Measurements from ENCODE around the gene EEF2. TPM values are rescaled to one million over a fixed set of nuclear protein-coding genes. Genes with fewer than 3 reads are reported as not detected.
A peak's percentile ranks its signal among the peaks of the same experiment; 100 is the strongest.
"Not testable (repeated sequence)": the region's sequence is repeated elsewhere in the genome, so short reads cannot be mapped to it uniquely, and the experiment has no call there.

Gene EEF2
- total RNA-seq, 1 donor from 2014 or later = 3,028 TPM

DNA sequence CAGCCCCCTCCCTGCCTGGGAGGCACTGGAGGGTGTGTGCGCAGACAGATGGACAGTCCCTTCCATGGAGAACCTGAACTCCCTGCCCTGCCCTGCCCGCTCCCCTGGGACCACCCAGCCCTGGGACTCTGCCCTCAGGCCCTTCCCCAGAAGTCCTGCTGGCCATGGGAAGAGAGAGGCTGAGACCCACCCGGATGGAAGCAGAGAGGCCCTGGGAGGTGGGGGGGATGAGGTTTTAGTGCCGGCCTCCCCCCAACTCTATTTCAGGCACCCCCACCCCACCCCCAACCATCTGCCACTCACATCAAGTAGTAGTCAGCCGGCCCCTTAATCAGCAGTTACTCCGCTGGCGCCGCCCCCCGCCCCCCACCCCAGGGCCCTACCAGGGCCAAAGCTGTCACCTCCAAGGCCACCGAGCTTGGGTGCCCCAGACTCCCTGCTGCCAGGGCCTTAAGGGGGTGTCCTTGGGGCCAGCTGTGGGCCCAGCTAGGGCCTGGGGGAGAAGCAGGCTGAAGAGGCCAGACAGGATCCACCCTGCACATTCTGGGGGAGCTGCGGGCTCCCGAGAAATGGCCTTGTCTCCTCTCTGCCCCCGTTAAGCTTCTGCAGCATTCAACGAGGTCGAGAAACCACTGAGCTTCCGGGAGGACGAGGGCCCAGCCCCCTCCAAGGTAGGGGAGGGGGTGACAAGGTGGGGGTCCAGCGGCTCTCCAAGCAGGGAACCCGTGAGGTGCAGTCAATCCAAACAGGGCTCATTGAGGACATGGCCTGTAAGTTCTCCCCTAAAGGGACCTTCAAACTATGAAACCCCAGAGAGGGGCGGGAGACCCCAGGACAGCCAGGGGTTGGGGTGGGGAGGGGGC is 35.0 kb downstream of the EEF2 start:
- Mint-ChIP-seq H3K27ac (no peak overlapping the region), H3K9me3 (ENCODE audit: low read depth) (no peaks in the 10 kb centered on the region), H3K4me3 (ENCODE audit: low read depth) (no peak overlapping the region), H3K36me3 (ENCODE audit: insufficient read depth) (no peaks in the 10 kb centered on the region), H3K4me1 (ENCODE audit: low read depth) (no peaks in the 10 kb centered on the region), H3K27me3 (no peaks in the 10 kb centered on the region)
- no peak for DNase-seq (ENCODE audit: low spot score, unreplicated experiment)
- TF ChIP-seq, protein P1, sequence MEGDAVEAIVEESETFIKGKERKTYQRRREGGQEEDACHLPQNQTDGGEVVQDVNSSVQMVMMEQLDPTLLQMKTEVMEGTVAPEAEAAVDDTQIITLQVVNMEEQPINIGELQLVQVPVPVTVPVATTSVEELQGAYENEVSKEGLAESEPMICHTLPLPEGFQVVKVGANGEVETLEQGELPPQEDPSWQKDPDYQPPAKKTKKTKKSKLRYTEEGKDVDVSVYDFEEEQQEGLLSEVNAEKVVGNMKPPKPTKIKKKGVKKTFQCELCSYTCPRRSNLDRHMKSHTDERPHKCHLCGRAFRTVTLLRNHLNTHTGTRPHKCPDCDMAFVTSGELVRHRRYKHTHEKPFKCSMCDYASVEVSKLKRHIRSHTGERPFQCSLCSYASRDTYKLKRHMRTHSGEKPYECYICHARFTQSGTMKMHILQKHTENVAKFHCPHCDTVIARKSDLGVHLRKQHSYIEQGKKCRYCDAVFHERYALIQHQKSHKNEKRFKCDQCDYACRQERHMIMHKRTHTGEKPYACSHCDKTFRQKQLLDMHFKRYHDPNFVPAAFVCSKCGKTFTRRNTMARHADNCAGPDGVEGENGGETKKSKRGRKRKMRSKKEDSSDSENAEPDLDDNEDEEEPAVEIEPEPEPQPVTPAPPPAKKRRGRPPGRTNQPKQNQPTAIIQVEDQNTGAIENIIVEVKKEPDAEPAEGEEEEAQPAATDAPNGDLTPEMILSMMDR (IDR thresholded peaks at IDR 0.05; ENCODE audit: unreplicated experiment) = no peak

DNA sequence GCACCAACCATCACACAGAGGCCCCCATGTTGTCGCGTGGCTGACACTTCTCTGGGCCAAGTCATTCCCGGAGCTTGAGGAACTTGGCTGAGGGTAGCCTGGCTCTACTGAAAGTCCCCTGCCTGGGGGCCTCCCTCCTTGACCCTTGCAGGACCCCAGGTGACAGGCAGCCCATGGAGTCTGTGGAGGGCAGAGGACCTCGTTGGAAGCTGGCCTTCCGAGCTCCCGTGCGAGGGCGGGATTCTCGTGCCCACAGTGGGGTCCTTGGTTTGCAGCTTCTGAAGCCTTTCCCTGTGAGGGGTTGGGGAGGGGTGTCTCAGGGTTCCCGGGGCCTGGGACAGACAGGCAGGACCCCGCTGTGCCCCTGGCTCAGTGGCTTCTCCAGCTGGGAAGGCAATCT is 36.0 kb downstream of the EEF2 start:
- Mint-ChIP-seq H3K4me3 (ENCODE audit: low read depth) (no peak overlapping the region), H3K36me3 (ENCODE audit: insufficient read depth) (no peaks in the 10 kb centered on the region), H3K27ac (no peak overlapping the region), H3K4me1 (ENCODE audit: low read depth) (no peaks in the 10 kb centered on the region), H3K9me3 (ENCODE audit: low read depth) (no peaks in the 10 kb centered on the region), H3K27me3 (no peaks in the 10 kb centered on the region)
- TF ChIP-seq, protein P1 (IDR thresholded peaks at IDR 0.05; ENCODE audit: unreplicated experiment) = no peak
- DNase-seq (ENCODE audit: low spot score, unreplicated experiment) = no peak

DNA sequence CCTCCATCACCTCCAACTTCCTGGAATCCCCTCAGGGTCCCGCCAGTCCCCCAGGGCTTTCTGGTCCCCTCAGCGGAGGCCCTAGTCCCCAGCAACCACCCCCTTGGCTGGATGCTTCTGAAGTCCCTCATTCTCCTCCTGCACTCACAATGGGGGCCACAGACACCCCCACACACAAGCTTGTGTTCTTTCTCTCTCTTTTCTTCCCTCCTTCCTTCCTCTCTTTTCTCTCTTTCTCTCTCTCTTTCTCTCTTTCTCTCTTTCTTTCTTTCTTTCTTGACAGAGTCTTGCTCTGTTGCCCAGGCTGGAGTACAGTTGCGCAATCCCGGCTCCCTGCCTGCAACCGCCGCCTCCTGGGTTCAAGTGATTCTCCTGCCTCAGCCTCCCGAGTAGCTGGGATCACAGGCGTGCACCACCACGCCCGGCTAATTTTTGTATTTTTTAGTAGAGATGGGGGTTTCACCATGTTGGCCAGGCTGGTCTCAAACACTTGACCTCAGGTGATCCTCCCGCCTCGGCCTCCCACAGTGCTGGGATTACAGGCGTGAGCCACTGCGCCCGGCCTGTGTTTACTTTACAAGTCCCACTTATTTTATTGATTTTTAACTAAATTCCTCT is 37.8 kb downstream of the EEF2 start:
- H3K27ac Mint-ChIP-seq; H3K9me3 Mint-ChIP-seq (ENCODE audit: low read depth); H3K27me3 Mint-ChIP-seq; DNase-seq (ENCODE audit: low spot score, unreplicated experiment); H3K4me3 Mint-ChIP-seq (ENCODE audit: low read depth); H3K4me1 Mint-ChIP-seq (ENCODE audit: low read depth); H3K36me3 Mint-ChIP-seq (ENCODE audit: insufficient read depth): not testable (repeated sequence)

DNA sequence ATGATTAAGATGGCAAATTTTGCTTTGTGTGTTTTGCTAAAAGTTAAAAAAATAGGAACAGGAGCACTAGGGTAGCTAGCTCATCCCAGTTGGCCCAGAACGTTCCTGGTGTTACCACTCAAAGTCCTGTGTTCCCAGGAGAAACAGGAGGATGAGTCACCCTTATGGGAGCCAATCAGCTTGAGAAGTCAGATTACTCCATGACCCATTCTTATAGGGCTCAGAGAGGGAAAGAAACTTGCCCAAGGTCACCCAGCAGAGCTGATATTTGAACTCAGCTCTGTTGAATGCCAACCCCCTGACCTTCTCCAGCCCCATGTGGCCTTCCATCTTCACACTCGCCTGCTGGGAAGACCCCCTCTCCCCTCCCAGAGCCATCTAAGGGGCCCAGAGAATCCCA is 39.4 kb downstream of the EEF2 start:
- H3K27me3 Mint-ChIP-seq = no peaks in the 10 kb centered on the region
- TF ChIP-seq, protein P1 (IDR thresholded peaks at IDR 0.05; ENCODE audit: unreplicated experiment) = no peak
- H3K36me3 Mint-ChIP-seq (ENCODE audit: insufficient read depth) = no peaks in the 10 kb centered on the region
- no peak overlapping the region for H3K4me3 Mint-ChIP-seq (ENCODE audit: low read depth)
- no peak for DNase-seq (ENCODE audit: low spot score, unreplicated experiment)
- H3K9me3 Mint-ChIP-seq (ENCODE audit: low read depth) = no peaks in the 10 kb centered on the region
- no peaks in the 10 kb centered on the region for H3K4me1 Mint-ChIP-seq (ENCODE audit: low read depth)
- H3K27ac Mint-ChIP-seq = no peak overlapping the region

DNA sequence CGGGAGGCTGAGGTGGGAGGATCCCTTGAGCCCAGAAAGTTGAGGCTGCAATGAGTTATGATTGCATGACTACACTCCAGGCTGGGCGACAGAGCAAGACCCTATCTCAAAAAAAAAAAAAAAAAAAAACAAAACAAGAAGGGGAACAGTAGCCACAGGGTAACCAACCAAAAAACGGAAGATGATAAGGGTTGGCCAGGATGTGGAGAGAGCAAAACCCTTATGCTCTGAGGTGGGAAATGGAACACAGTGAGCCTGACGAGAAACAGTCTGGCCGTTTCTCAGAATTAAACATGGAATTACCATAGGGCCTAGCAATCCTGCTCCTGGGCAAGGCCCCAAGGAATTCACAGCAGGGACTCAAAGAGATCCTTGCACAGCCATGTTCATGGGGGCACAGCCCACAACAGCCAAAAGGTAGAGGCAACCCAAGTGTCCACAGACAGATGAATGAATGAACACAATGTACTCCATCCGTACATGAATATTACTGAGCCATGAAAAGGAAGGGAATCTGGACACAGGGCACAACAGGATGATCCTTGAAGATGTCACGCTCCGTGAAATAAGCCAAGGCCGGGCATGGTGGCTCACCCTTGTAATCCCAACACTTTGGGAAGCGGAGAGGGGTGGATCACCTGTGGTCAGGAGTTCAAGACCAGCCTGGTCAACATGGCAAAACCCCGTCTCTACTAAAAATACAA is 41.1 kb downstream of the EEF2 start:
- no peak for DNase-seq (ENCODE audit: low spot score, unreplicated experiment)
- TF ChIP-seq, protein P1 (IDR thresholded peaks at IDR 0.05; ENCODE audit: unreplicated experiment) = no peak
- H3K4me1 Mint-ChIP-seq (ENCODE audit: low read depth) = no peaks in the 10 kb centered on the region
- H3K27ac Mint-ChIP-seq = peak overlapping the region; percentile 73
- no peak overlapping the region for H3K4me3 Mint-ChIP-seq (ENCODE audit: low read depth)
- H3K9me3 Mint-ChIP-seq (ENCODE audit: low read depth) = no peaks in the 10 kb centered on the region
- H3K27me3 Mint-ChIP-seq = no peaks in the 10 kb centered on the region
- H3K36me3 Mint-ChIP-seq (ENCODE audit: insufficient read depth) = no peaks in the 10 kb centered on the region
